Ureter (tissue), 1 donor: ENCODE data around the gene TCEANC2. TPM values are rescaled to one million over a fixed set of nuclear protein-coding genes. Genes with fewer than 3 reads are reported as not detected.
A peak's percentile ranks its signal among the peaks of the same experiment; 100 is the strongest.

Source experiments
- DNase-seq: peaks from one replicate; pipeline ENCODE4 v3.0.0-alpha.2; 2020; ENCODE audit warnings: low spot score
- total RNA-seq: library from RNA; stranded (reverse); gene quantifications from one replicate; pipeline ENCODE4 v1.2.4, GENCODE V29; 2023
- donor health status: DM: yes; HTN: yes; CAD: no.

TCEANC2 gene
- total RNA-seq, 1 donor from 2014 or later = 6.7 TPM

DNA sequence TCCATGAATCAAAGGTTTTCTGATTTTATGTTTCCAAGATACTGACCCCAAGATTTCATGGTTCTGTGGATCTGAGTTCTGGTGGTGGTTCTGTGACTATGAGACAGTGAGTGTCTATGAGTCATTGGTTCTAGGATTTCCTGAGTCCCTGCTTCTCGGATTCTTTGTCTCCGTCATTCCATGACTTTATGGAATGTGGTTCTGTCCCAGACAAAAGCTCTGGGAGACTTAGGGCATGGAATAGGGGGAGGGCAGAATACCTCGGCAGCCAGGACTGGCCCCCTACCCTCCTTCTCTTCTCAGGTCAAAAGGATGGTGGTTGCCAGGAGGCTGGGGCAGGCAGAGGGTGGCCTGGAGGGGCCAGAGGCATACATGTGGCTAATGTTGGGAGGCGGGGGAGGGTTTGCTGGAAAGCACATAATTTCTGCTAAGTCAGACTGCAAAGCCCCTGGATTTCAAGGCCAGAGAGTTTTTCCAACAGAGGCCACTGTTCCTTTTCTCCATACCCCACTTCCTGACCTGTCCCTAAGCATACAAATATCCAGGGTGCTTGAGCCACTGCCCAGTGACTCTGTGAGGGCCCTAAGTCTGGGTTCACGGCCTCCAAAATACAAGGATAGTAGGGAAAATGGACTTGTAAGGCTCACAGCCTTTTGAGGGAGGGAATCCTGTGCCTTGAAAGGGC is 82.2 kb downstream of the TCEANC2 start:
- no peak for DNase-seq

DNA sequence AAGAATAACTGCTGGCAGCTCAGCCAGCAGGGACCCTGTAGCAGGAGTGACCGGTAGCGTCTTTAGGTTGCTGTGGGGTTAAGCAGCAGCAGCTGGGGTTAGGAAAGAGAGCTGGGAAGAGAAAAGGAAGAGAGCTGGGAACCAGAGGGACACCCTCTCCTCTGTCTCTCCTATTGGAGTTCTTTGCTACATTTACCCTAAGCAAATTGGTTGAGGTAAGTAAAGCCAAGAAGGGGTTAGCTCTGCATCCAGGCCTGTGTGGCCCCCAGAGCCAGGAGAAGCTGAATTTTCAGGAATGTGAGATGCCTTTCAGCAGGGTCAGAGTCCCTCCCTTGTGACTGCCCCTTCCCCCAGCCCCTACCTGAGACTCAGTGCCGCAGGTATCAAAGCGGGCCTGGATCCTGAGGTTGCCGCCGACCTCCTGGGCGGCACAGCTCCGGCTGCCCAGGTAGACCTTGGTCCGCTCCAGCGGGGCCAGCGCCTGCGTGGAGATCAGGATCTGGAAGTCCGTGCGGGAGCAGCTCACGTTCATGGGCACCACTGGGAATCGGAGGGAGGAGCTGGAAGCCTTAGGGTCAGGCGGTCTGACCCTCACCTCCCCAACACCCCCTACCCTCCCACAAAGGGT is 83.0 kb downstream of the TCEANC2 start:
- no peak for DNase-seq

DNA sequence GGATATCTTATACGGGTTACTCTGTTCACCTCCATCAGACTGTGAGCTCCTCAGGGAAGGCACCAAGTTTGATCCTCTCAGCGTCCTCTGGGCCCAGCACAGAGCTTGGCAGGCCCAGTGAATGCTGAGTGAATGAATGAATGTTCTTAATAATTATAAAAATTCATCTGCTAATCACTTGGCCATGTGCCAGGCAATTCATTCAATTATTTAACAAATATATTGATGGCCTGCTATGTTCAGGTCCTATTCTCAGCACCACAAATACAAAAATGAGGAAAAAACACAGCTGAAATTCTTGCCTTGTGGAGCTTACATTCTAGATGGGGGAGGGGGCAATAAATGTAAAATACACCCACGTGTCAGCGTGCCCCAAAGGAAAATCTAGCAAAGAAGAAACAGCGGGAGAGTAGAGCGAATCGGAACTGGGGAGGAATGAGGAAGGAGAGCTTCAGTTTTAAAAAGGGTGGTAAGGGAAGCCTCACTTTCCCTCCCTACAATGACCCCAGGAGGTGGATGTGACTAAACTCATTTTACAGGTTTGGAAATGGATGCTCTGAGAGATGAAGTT is 83.6 kb downstream of the TCEANC2 start:
- no peak for DNase-seq

DNA sequence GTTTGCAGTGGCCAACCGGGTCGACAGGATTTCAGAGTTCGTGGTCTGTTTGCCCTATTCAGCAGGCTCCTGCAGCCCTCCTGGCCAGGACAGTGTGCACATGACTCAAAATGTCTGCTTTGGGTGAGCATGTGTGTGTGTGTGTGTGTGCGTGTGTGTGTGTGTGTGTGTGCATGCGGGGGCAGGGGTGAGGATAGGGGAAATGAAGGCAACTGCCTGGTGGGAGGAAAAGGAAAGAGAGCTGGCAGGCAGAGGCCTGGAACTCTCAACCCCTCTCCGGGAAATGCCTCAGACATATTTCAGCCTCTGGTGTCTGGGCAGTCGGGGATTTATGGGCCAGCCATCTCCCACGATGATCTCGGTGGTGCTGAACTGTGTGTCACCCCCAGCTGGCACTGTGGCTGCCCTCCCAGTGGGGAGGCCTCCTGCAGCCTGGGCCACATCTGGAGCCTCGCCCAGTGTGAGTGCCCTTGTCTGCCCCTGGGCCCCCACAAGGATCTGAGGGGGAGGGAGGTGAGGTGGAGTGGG is 84.2 kb downstream of the TCEANC2 start:
- no peak for DNase-seq

DNA sequence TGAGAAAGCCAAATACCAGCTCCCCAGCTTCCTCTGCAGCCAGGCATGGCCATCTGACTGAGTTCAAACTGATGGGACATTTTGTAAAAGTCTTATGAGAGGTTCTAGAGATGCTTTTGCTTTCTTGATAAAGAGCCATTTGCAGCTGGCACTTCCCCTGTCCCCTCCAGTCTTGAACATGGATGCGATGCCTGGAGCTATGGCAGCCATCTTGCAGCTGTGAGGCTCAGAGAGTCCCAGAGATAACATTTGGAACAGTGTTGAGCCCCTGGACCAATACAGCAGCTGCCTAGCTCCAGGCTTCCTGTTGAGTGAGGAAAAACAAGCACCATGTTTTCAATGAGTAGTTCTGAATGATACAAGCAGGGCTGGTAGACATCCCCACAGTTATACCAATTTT is 85.6 kb downstream of the TCEANC2 start:
- DNase-seq = no peak

DNA sequence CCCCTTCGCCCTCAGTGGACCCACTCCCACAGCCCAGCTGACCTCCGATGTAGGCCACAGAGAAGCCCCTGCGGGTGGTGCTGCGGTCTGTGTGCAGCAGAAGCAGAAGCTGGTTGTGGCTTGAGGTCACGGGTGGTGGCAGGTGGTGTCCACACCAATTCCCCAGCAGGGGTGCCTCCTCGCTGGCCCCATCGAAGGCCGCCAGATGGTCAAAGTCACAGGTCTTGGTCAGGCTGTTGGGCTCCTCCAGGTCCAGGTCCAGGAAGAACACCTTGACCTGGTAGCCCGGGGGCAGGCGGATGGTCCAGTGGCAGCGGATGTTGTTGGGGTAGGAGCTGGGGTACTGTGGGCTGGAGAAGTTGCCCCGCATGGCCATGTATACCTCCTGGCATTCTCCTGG is 86.3 kb downstream of the TCEANC2 start:
- DNase-seq = no peak

DNA sequence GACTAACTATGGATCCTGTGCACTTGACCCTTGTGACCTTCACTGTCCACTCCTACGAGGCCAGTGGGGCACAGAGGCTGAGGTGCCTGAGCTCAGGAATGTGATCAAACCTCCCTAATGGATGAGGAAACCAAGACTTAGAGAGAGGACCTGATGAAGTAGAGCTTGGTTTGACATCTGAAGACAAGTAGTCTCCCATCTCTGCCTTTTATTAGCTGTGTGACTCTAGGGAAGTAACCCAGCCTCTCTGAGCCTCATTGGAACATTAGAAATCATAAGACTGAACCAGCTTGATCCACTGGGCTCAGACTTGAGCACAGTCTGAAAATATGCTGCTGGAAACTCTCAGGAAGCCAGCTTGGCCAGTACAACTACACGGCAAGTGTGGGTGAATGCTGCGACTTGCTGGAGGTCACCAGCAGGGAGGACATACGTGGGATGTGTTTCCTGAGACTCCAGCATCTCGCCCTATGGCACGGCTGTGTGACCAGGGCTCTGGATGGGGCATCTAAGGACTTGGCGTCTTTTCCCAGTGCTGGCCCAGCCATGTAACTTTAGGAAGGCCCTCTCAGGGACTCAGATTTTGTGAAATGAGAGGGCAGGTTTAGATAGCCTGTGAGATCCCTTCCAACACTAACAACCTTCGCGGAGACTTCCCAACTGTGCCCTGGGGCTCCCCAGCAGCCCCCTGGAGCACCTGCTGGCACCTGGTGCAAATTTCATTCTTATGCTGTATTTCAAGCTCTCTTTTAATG is 88.9 kb downstream of the TCEANC2 start:
- DNase-seq = no peak

DNA sequence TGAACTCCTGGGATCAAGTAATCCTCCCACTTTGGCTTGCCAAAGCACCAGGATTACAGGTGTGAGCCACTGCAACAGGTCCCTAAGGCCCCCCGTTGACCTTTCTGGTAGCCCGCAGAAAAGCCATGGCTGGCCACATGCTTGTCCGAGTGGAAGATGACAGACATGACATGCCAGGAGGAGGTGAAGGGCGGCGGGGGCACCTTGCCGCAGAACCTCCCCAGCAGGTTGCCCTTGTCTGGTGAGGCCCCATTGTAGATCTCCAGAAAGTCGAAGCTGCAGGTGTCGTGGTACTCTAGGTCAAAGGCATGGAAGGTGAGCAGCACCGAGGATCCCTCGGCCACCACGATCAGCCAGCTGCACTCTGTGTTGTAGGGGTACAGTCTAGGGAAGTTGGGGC is 91.0 kb downstream of the TCEANC2 start:
- DNase-seq = no peak

DNA sequence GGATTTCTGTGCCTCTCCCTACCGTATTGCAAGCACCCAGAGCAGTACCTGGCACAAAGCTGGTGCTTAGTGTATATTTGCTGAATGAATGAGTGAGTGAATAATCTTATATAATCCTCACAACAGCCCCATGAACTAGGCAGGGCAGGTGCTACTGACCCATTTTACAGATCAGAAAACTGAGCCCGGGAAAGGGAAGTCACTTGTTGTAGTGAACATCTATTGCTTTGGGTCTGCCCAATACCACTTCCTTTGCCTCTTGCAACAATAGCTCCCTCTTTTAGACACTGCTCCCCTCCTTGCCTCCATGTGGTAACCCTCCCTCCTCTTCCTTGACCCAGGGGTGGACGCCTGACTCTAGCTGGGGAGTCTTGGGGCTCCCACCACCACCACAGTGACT is 96.3 kb downstream of the TCEANC2 start:
- DNase-seq = no peak

DNA sequence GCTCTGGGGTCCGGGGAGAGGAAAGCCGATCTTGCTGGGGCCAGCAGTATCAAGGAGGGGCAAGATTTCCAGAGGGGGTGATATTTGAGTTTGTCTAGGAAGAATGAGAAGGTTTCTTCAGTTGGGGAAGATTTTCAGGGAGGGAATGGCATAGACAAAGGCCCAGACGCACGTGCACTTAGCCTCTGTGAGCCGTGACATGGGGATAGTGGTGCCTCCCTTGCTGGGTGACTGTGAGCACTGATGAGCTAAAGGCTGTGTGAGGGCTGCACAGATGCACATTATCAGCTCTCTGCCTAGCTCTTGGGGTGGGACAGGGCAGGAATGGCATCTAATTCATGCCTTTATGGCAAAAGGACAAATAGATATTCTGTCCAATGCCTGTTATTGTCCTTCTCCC is 97.6 kb downstream of the TCEANC2 start:
- no peak for DNase-seq

DNA sequence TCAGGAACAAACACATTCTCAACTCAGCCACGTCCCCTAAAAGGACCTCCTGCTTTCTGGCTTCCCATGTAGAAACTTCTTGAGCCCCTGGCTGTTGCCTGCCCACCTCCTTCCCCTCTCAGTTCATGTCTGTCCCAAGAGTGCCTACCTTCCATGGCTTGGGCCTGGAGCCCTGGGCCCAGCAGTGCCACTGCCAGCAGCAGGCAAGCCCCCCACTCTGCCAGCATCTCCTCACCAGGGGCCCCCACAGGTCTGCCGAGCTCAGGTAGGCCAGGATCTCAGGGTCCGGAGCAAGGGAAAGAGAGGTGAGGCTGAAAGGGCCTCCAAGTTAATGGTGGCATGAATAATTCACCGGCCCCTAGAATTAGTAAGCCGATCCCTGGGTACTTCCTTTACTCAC is 99.3 kb downstream of the TCEANC2 start, which contains the start of gene CDCP2:
CDCP2 (minus strand) TSS at position 305 of the 400 bp plus-strand sequence; CDS start at position 227, 78 bp downstream.
- no peak for DNase-seq

DNA sequence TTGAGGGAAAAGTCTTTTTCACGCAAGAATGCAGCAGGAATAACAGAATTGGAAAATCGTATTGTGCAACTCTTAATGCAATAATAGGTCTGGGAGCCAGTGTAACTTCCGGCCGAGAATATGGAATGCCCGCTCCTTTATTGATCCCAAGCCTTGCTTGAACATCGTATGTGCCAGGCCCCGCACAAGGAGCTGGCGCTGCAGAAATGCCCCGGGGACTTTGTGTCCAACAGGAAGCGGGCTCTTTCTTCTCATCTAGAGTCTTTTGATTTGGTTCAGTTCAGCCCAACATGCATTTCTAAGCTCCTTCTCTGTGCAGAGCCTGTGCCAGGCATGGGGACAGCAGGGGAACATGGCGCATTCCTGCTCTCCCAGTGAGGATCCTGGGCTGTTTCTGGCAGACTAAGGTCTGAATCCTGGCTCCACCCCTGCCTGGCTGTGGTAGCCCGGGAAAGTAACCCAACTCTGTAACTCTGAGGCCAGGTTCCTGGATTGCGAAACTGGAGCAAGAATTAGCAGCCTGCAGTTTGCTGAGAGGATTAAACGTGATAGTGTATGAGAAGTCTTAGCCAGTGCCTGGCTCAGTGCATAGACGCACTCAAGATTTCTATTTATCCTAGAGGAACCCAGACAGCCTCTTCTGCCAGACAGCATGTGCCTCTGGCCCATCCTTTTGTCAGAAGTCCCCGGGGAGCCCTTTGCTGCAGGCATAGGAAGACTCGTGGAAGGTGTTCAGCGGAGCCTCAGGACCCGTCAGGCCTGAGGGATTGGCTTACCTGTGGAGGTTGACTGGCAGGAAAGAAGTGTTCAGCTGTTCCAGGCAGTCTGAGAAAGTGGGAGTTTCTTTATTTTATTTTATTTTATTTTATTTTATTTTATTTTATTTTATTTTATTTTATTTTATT is 100.4 kb downstream of the TCEANC2 start:
- peak; percentile 74 for DNase-seq

Other genes with a start within 250 kb of the TCEANC2 start
- gene NDC1, start 215.3 kb upstream of the TCEANC2 start, total RNA-seq = 15.5 TPM
- 30.1 TPM for gene YIPF1, start 163.8 kb upstream of the TCEANC2 start, total RNA-seq
- not detected for gene DIO1, start 159.4 kb upstream of the TCEANC2 start, total RNA-seq
- gene IFT25, start 107.9 kb upstream of the TCEANC2 start, total RNA-seq = 37.3 TPM
- gene LRRC42, start 107.3 kb upstream of the TCEANC2 start, total RNA-seq = 24.8 TPM
- gene LDLRAD1, start 35.4 kb upstream of the TCEANC2 start, total RNA-seq = not detected
- gene TMEM59, start 404 bp upstream of the TCEANC2 start, total RNA-seq = 366 TPM
- 0.83 TPM for gene CDCP2, start 99.4 kb downstream of the TCEANC2 start, total RNA-seq
- 6.7 TPM for gene CYB5RL, start 146.4 kb downstream of the TCEANC2 start, total RNA-seq
- 50.9 TPM for gene MRPL37, start 146.6 kb downstream of the TCEANC2 start, total RNA-seq